Panc1 (cell line): ENCODE measurements around the gene ABCC4. TPM values are rescaled to one million over a fixed set of nuclear protein-coding genes. Genes with fewer than 3 reads are reported as not detected.

Source experiments
- ATAC-seq: fragments of 200-7000 bp; cut with Tn5 transposase; 2 replicates; pipeline ENCODE4 v1.9.1; 2020; ENCODE audit warnings: mild to moderate bottlenecking, moderate library complexity
- BruUV-seq: library from RNA; stranded (reverse); fragments of 400-500 nt; replicated peaks from 2 replicates; lab custom pipeline; 2021; lab: Mats Ljungman, UMichigan
- CTCF ChIA-PET: fragments of 300-600 bp; sonication (Branson Sonifier 250); formaldehyde crosslinking; loops from one replicate; lab custom pipeline; 2022; ENCODE audit warnings: antibody characterized with exemption; lab: Charles Lee
- POLR2A ChIA-PET: fragments of 300-600 bp; sonication (Branson Sonifier 250); formaldehyde crosslinking; loops from one replicate; lab custom pipeline; 2022; ENCODE audit warnings: antibody characterized with exemption; lab: Charles Lee
- DNase-seq: peaks from one replicate; pipeline ENCODE4 v3.0.0-alpha.2; 2010; ENCODE audit warnings: low read depth, low spot score
- H3K27ac ChIP-seq: 2 replicates; pipeline ENCODE4 v1.5.1; 2011; ENCODE audit warnings: mild to moderate bottlenecking, low read length, inconsistent platforms
- H3K27me3 ChIP-seq: fragments of 200-500 bp; sonication (Bioruptor generic); 2 replicates; pipeline ENCODE4 v1.6.0; 2014; ENCODE audit warnings: low read length, inconsistent platforms; ENCODE audit not compliant: control insufficient read depth, insufficient read depth
- H3K36me3 ChIP-seq: fragments of 200-500 bp; sonication (Bioruptor generic); 2 replicates; pipeline ENCODE4 v1.5.1; 2014; ENCODE audit warnings: inconsistent platforms, mild to moderate bottlenecking, low read length, moderate library complexity; ENCODE audit not compliant: control insufficient read depth, insufficient read depth
- H3K4me1 ChIP-seq: 2 replicates; pipeline ENCODE4 v1.5.1; 2011; ENCODE audit warnings: inconsistent platforms, mild to moderate bottlenecking, low read length, moderate library complexity; ENCODE audit not compliant: control insufficient read depth, insufficient read depth
- H3K4me3 ChIP-seq, 2 experiments: 2 replicates each; pipeline ENCODE4 v1.5.1; 2011 to 2012; ENCODE audit warnings: low read depth in 2 of 2, low read length in 2 of 2, mild to moderate bottlenecking in 2 of 2, inconsistent platforms in 1 of 2, moderate library complexity in 1 of 2
- H3K9me3 ChIP-seq: fragments of 200-500 bp; sonication (Bioruptor generic); 2 replicates; pipeline ENCODE4 v1.5.1; 2014; ENCODE audit warnings: low read depth, mild to moderate bottlenecking, inconsistent platforms, low read length, moderate library complexity; ENCODE audit not compliant: control insufficient read depth, insufficient read depth
- CTCF ChIP-seq: fragments of 450-650 bp; IDR thresholded peaks from 2 replicates; pipeline ENCODE4 v1.5.1; 2017; ENCODE audit warnings: mild to moderate bottlenecking
- POLR2AphosphoS5 ChIP-seq: IDR thresholded peaks from 2 replicates; pipeline ENCODE4 v1.6.1; 2012; ENCODE audit warnings: mild to moderate bottlenecking, low read depth, low read length, moderate library complexity
- REST ChIP-seq, 2 experiments: IDR thresholded peaks; 2 replicates each; pipeline ENCODE4 v1.6.1; 2011 to 2012; ENCODE audit warnings: low read depth in 2 of 2, control low read depth in 1 of 2, low read length in 1 of 2, mild to moderate bottlenecking in 1 of 2, moderate library complexity in 1 of 2; ENCODE audit not compliant: insufficient read depth in 1 of 2
- SIN3A ChIP-seq: IDR thresholded peaks from 2 replicates; pipeline ENCODE4 v1.6.1; 2012; ENCODE audit warnings: low read depth, mild to moderate bottlenecking, low read length, moderate library complexity, borderline replicate concordance; ENCODE audit not compliant: insufficient read depth
- TCF7L2 ChIP-seq: IDR thresholded peaks from 2 replicates; pipeline ENCODE4 v1.6.1; 2011; ENCODE audit warnings: mild to moderate bottlenecking, low read depth, low read length, inconsistent platforms
- in situ Hi-C: cut with HindIII; loops from 2 replicates; pipeline ENCODE4 v1.10.0; 2016; ENCODE audit warnings: low sequenced_read_pairs, low pct_unique_long_range_greater_than_20kb
- intact Hi-C: fragments of 100-400 bp; cut with micrococcal nuclease; formaldehyde crosslinking; loops from one replicate; pipeline ENCODE4 v1.10.0; 2022; ENCODE audit not compliant: unreplicated experiment
- total RNA-seq: library from RNA; stranded (reverse); gene quantifications from one replicate; pipeline ENCODE4 v1.2.1, GENCODE V29; 2021; ENCODE audit not compliant: unreplicated experiment

The ABCC4 gene
- total RNA-seq, 1 experiment from 2014 or later, result 69.3 TPM

- POLR2A ChIA-PET, result no interaction called here
- TF ChIP-seq CTCF (no peak), SIN3A (no peak), POLR2AphosphoS5 (no peak), TCF7L2 (no peak), REST (IDR thresholded peaks at IDR 0.05; ENCODE audit: insufficient read depth in 1 of 2, low read depth in 2 of 2, low read length in 1 of 2) (no peak)
- no peak overlapping the region for H3K27ac ChIP-seq
- H3K4me1 ChIP-seq, result peaks cover 2% of the 10 kb centered on the region; the same call in 1 of the 2 replicates
- no peaks in the 10 kb centered on the region for H3K27me3 ChIP-seq
- ATAC-seq (no peak), DNase-seq (no peak)
- intact Hi-C loops (no loop called here), in situ Hi-C loops (no loop called here)
- CTCF ChIA-PET, result no interaction called here
- no TSS peak for BruUV-seq
- peaks cover 2% of the 10 kb centered on the region; the same call in 1 of the 2 replicates for H3K36me3 ChIP-seq
- H3K4me3 ChIP-seq, result no peak overlapping the region
- no peaks in the 10 kb centered on the region for H3K9me3 ChIP-seq
Observed at GRCh38 chr13:95083066-95083465, 218.2 kb downstream of the ABCC4 start.

GRCh38 chr13:95075506-95075905, 225.7 kb downstream of the ABCC4 start:
- no peaks in the 10 kb centered on the region for H3K9me3 ChIP-seq
- in situ Hi-C loops, result no loop called here
- ATAC-seq, result no peak
- no peak for DNase-seq
- BruUV-seq, result no TSS peak
- ChIA-PET CTCF (no interaction called here), POLR2A (no interaction called here)
- intact Hi-C loops, result no loop called here
- no peak for TF ChIP-seq CTCF
- TF ChIP-seq SIN3A, result no peak
- TF ChIP-seq TCF7L2, result no peak
- no peak for TF ChIP-seq POLR2AphosphoS5
- no peak for TF ChIP-seq REST (IDR thresholded peaks at IDR 0.05; ENCODE audit: insufficient read depth in 1 of 2, low read depth in 2 of 2, low read length in 1 of 2)
- H3K4me1 ChIP-seq, result no peaks in the 10 kb centered on the region
- peaks cover 4% of the 10 kb centered on the region for H3K36me3 ChIP-seq
- no peak overlapping the region for H3K4me3 ChIP-seq
- no peak overlapping the region for H3K27ac ChIP-seq
- H3K27me3 ChIP-seq, result no peaks in the 10 kb centered on the region
